GM23338 (cell line): ENCODE results near the gene TPT1. TPM values are rescaled to one million over a fixed set of nuclear protein-coding genes. Genes with fewer than 3 reads are reported as not detected.
"Not testable (repeated sequence)": the region's sequence is repeated elsewhere in the genome, so short reads cannot be mapped to it uniquely, and the experiment has no call there.

ENCODE experiments used
- ATAC-seq: fragments of 200-7000 bp; cut with Tn5 transposase; 3 replicates; pipeline ENCODE4 v1.9.1; 2020
- DNase-seq: peaks from one replicate; pipeline ENCODE4 v3.0.0-alpha.2; 2015; ENCODE audit warnings: low spot score
- H2AFZ ChIP-seq: fragments of 200-600 bp; sonication (generic); 2 replicates; pipeline ENCODE4 v1.8.0; 2016; ENCODE audit warnings: antibody characterized with exemption, mild to moderate bottlenecking, moderate library complexity
- H3F3A ChIP-seq: fragments of 200-600 bp; sonication (generic); replicated peaks from 2 replicates; pipeline ENCODE4 v1.8.0; 2017; ENCODE audit warnings: antibody characterized with exemption, mixed run types, low read depth
- H3K27ac ChIP-seq: fragments of 200-600 bp; sonication (generic); 2 replicates; pipeline ENCODE4 v1.6.1; 2016; ENCODE audit warnings: low read depth
- H3K27me3 ChIP-seq: fragments of 200-600 bp; sonication (generic); 2 replicates; pipeline ENCODE4 v1.8.0; 2016; ENCODE audit warnings: mild to moderate bottlenecking, mixed run types, moderate library complexity; ENCODE audit not compliant: insufficient read depth
- H3K36me3 ChIP-seq: fragments of 200-600 bp; sonication (generic); 2 replicates; pipeline ENCODE4 v1.8.0; 2016; ENCODE audit warnings: mild to moderate bottlenecking; ENCODE audit not compliant: insufficient read depth
- H3K4me1 ChIP-seq: fragments of 200-600 bp; sonication (generic); 2 replicates; pipeline ENCODE4 v1.8.0; 2016; ENCODE audit warnings: mild to moderate bottlenecking, moderate library complexity; ENCODE audit not compliant: insufficient read depth
- H3K4me2 ChIP-seq: fragments of 200-600 bp; sonication (generic); 2 replicates; pipeline ENCODE4 v1.7.1; 2017; ENCODE audit warnings: mixed run types
- H3K4me3 ChIP-seq: fragments of 200-600 bp; sonication (generic); 2 replicates; pipeline ENCODE4 v1.6.1; 2016; ENCODE audit warnings: mixed run types
- H3K79me2 ChIP-seq: fragments of 200-600 bp; sonication (generic); replicated peaks from 2 replicates; pipeline ENCODE4 v1.8.0; 2017; ENCODE audit warnings: mild to moderate bottlenecking; ENCODE audit not compliant: insufficient read depth
- H3K9me2 ChIP-seq: fragments of 200-600 bp; sonication (generic); 2 replicates; pipeline ENCODE4 v1.8.0; 2017; ENCODE audit not compliant: insufficient read depth
- H4K20me1 ChIP-seq: fragments of 200-600 bp; sonication (generic); replicated peaks from 2 replicates; pipeline ENCODE4 v1.8.0; 2017; ENCODE audit warnings: mild to moderate bottlenecking; ENCODE audit not compliant: insufficient read depth
- H3K27ac Mint-ChIP-seq: 2 replicates; pipeline ENCODE4 v1.8.0; 2020; ENCODE audit warnings: inconsistent platforms, mild to moderate bottlenecking, moderate library complexity, mixed read lengths
- H3K27me3 Mint-ChIP-seq: 3 replicates; pipeline ENCODE4 v1.8.0; 2022; ENCODE audit warnings: low read depth, mild to moderate bottlenecking, moderate library complexity, mixed read lengths, inconsistent platforms; ENCODE audit not compliant: insufficient read depth, poor library complexity
- H3K36me3 Mint-ChIP-seq: 3 replicates; pipeline ENCODE4 v1.8.0; 2021; ENCODE audit warnings: low read depth, mild to moderate bottlenecking, inconsistent platforms, moderate library complexity, mixed read lengths
- H3K4me1 Mint-ChIP-seq: 3 replicates; pipeline ENCODE4 v1.8.0; 2020; ENCODE audit warnings: mild to moderate bottlenecking, inconsistent platforms, mixed read lengths
- H3K4me3 Mint-ChIP-seq: 3 replicates; pipeline ENCODE4 v1.8.0; 2021; ENCODE audit warnings: moderate library complexity, mild to moderate bottlenecking, inconsistent platforms, mixed read lengths
- H3K9me3 Mint-ChIP-seq: 3 replicates; pipeline ENCODE4 v1.8.0; 2020; ENCODE audit warnings: moderate library complexity, mild to moderate bottlenecking, inconsistent platforms, mixed read lengths
- CREB1 ChIP-seq: fragments of 250-450 bp; sonication (Bioruptor Pico); IDR thresholded peaks from 2 replicates; pipeline ENCODE4 v1.5.0; 2020; ENCODE audit warnings: low read depth, mild to moderate bottlenecking, moderate library complexity
- EZH2 ChIP-seq: fragments of 200-600 bp; sonication (generic); IDR thresholded peaks from one replicate; pipeline ENCODE4 v1.8.0; 2017; ENCODE audit warnings: antibody characterized with exemption, mild to moderate bottlenecking, low read depth; ENCODE audit not compliant: unreplicated experiment
- EZH2phosphoT487 ChIP-seq: fragments of 200-600 bp; sonication (generic); IDR thresholded peaks from one replicate; pipeline ENCODE4 v1.8.1; 2018; ENCODE audit warnings: antibody characterized with exemption; ENCODE audit not compliant: unreplicated experiment
- JUNB ChIP-seq: IDR thresholded peaks from one replicate; pipeline ENCODE4 v1.6.1; 2016; ENCODE audit warnings: antibody characterized with exemption; ENCODE audit not compliant: unreplicated experiment
- POLR2AphosphoS5 ChIP-seq: IDR thresholded peaks from 2 replicates; pipeline ENCODE4 v1.6.1; 2016; ENCODE audit warnings: antibody characterized with exemption, low read depth
- STAT1 ChIP-seq: IDR thresholded peaks from one replicate; pipeline ENCODE4 v1.6.1; 2016; ENCODE audit warnings: antibody characterized with exemption; ENCODE audit not compliant: unreplicated experiment
- ZNF114 ChIP-seq: fragments of 250-450 bp; sonication (Bioruptor Pico); IDR thresholded peaks from 2 replicates; pipeline ENCODE4 v1.5.0; 2020; ENCODE audit warnings: mild to moderate bottlenecking, moderate library complexity
- ZNF331 ChIP-seq: fragments of 250-450 bp; sonication (Bioruptor Pico); IDR thresholded peaks from 2 replicates; pipeline ENCODE4 v1.5.0; 2020; ENCODE audit warnings: low read depth, mild to moderate bottlenecking, moderate library complexity
- polyA plus RNA-seq: library from polyadenylated mRNA; unstranded; fragments of >200 nt; fragmentation: Nextera tagmentation; extraction: Ambion mirVana; gene quantifications from 2 replicates; pipeline ENCODE4 v1.2.1, GENCODE V29; 2016
- total RNA-seq: library from RNA; depleted of rRNA; stranded (reverse); fragments of >200 nt; shearing (Covaris generic); gene quantifications from 2 replicates; pipeline ENCODE4 v1.2.3, GENCODE V29; 2014
- TF ChIP-seq, protein P1 (sequence below): IDR thresholded peaks from one replicate; pipeline ENCODE4 v1.6.1; 2018; ENCODE audit warnings: antibody characterized with exemption; ENCODE audit not compliant: unreplicated experiment
- TF ChIP-seq, protein P2 (sequence below), 2 experiments: fragments of 200-600 bp in 1 of 2; sonication (generic) in 1 of 2; conservative IDR thresholded peaks; 2 replicates each; pipeline versions ENCODE4 v1.5.1 to v1.6.1; 2016 to 2017; ENCODE audit warnings: antibody characterized with exemption in 2 of 2, low read depth in 2 of 2, mild to moderate bottlenecking in 2 of 2, moderate library complexity in 1 of 2
- TF ChIP-seq, protein P3 (sequence below): IDR thresholded peaks from 2 replicates; pipeline ENCODE4 v1.6.1; 2016; ENCODE audit warnings: antibody characterized with exemption

TPT1 gene
- total and polyA plus RNA-seq, 2 experiments from 2014 or later: 1,385 to 2,519 TPM

DNA sequence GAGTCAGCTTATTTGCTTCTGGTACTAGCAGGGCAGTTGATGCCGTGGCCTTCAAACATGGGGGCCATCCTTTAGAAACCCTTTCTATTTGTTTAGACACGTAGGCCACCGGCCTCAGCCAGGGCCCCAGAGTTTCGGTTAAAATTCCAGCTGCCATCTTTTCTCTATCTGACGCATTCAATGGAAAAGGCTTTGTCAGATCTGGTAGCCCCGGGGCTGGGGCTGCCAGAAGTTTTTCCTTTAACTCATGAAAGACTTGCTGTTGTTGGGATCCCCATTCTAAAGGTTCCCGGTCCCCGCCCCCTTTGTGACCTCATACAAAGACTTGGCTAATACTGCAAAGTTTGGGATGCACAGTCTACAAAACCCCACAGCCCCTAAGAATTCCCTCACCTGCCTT is 35.7 kb upstream of the TPT1 start:
- not testable (repeated sequence) for H2AFZ ChIP-seq, H3K4me1 ChIP-seq, H3K9me2 ChIP-seq, H3K27ac Mint-ChIP-seq, H3K27ac ChIP-seq, H3K4me1 Mint-ChIP-seq, H3K36me3 Mint-ChIP-seq, H3K79me2 ChIP-seq, H4K20me1 ChIP-seq, H3K4me2 ChIP-seq, ATAC-seq, DNase-seq, H3K4me3 ChIP-seq, H3K4me3 Mint-ChIP-seq, H3K36me3 ChIP-seq, H3K27me3 ChIP-seq, H3K9me3 Mint-ChIP-seq, H3F3A ChIP-seq
- peaks cover 11% of the 10 kb centered on the region for H3K27me3 Mint-ChIP-seq

- no peaks in the 10 kb centered on the region for H3K36me3 ChIP-seq
- Mint-ChIP-seq H3K4me3 (no peak overlapping the region), H3K4me1 (peaks cover 10% of the 10 kb centered on the region), H3K36me3 (no peaks in the 10 kb centered on the region), H3K27ac (no peak overlapping the region), H3K9me3 (no peaks in the 10 kb centered on the region), H3K27me3 (peaks cover 13% of the 10 kb centered on the region)
- ATAC-seq: no peak
- H3K4me2 ChIP-seq: no peak overlapping the region
- H3K9me2 ChIP-seq: no peaks in the 10 kb centered on the region
- H3K4me1 ChIP-seq: peaks cover 10% of the 10 kb centered on the region
- no peak overlapping the region for H3K27ac ChIP-seq
- H3K4me3 ChIP-seq: no peak overlapping the region
- peaks cover 5% of the 10 kb centered on the region; the same call in 1 of the 2 replicates for H3F3A ChIP-seq
- no peak overlapping the region for H2AFZ ChIP-seq
- H3K79me2 ChIP-seq: no peaks in the 10 kb centered on the region
- no peak for DNase-seq
- H3K27me3 ChIP-seq: no peaks in the 10 kb centered on the region
- no peaks in the 10 kb centered on the region for H4K20me1 ChIP-seq
- TF ChIP-seq, protein P1, sequence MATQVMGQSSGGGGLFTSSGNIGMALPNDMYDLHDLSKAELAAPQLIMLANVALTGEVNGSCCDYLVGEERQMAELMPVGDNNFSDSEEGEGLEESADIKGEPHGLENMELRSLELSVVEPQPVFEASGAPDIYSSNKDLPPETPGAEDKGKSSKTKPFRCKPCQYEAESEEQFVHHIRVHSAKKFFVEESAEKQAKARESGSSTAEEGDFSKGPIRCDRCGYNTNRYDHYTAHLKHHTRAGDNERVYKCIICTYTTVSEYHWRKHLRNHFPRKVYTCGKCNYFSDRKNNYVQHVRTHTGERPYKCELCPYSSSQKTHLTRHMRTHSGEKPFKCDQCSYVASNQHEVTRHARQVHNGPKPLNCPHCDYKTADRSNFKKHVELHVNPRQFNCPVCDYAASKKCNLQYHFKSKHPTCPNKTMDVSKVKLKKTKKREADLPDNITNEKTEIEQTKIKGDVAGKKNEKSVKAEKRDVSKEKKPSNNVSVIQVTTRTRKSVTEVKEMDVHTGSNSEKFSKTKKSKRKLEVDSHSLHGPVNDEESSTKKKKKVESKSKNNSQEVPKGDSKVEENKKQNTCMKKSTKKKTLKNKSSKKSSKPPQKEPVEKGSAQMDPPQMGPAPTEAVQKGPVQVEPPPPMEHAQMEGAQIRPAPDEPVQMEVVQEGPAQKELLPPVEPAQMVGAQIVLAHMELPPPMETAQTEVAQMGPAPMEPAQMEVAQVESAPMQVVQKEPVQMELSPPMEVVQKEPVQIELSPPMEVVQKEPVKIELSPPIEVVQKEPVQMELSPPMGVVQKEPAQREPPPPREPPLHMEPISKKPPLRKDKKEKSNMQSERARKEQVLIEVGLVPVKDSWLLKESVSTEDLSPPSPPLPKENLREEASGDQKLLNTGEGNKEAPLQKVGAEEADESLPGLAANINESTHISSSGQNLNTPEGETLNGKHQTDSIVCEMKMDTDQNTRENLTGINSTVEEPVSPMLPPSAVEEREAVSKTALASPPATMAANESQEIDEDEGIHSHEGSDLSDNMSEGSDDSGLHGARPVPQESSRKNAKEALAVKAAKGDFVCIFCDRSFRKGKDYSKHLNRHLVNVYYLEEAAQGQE: no peak
- TF ChIP-seq, protein P2, sequence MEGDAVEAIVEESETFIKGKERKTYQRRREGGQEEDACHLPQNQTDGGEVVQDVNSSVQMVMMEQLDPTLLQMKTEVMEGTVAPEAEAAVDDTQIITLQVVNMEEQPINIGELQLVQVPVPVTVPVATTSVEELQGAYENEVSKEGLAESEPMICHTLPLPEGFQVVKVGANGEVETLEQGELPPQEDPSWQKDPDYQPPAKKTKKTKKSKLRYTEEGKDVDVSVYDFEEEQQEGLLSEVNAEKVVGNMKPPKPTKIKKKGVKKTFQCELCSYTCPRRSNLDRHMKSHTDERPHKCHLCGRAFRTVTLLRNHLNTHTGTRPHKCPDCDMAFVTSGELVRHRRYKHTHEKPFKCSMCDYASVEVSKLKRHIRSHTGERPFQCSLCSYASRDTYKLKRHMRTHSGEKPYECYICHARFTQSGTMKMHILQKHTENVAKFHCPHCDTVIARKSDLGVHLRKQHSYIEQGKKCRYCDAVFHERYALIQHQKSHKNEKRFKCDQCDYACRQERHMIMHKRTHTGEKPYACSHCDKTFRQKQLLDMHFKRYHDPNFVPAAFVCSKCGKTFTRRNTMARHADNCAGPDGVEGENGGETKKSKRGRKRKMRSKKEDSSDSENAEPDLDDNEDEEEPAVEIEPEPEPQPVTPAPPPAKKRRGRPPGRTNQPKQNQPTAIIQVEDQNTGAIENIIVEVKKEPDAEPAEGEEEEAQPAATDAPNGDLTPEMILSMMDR (conservative IDR thresholded peaks at IDR 0.05; ENCODE audit: low read depth in 2 of 2): no peak
- no peak for TF ChIP-seq ZNF114
- TF ChIP-seq ZNF331 (CRISPR knock-in tag): no peak
- no peak for TF ChIP-seq CREB1
- no peak for TF ChIP-seq JUNB
- no peak for TF ChIP-seq POLR2AphosphoS5
- TF ChIP-seq, protein P3, sequence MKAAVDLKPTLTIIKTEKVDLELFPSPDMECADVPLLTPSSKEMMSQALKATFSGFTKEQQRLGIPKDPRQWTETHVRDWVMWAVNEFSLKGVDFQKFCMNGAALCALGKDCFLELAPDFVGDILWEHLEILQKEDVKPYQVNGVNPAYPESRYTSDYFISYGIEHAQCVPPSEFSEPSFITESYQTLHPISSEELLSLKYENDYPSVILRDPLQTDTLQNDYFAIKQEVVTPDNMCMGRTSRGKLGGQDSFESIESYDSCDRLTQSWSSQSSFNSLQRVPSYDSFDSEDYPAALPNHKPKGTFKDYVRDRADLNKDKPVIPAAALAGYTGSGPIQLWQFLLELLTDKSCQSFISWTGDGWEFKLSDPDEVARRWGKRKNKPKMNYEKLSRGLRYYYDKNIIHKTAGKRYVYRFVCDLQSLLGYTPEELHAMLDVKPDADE: no peak
- TF ChIP-seq EZH2: no peak
- TF ChIP-seq EZH2phosphoT487: no peak
- no peak for TF ChIP-seq STAT1
Measured at GRCh38 chr13:45374917-45375316, 33.9 kb upstream of the TPT1 start.
